HG02759 (cell line): ENCODE data around the gene PLD2.

Experiments
- ATAC-seq: cut with Tn5 transposase; IDR thresholded peaks from one replicate; pipeline ENCODE4 v1.9.1; 2021; ENCODE audit warnings: mild to moderate bottlenecking, moderate library complexity; ENCODE audit not compliant: unreplicated experiment

Gene PLD2

DNA sequence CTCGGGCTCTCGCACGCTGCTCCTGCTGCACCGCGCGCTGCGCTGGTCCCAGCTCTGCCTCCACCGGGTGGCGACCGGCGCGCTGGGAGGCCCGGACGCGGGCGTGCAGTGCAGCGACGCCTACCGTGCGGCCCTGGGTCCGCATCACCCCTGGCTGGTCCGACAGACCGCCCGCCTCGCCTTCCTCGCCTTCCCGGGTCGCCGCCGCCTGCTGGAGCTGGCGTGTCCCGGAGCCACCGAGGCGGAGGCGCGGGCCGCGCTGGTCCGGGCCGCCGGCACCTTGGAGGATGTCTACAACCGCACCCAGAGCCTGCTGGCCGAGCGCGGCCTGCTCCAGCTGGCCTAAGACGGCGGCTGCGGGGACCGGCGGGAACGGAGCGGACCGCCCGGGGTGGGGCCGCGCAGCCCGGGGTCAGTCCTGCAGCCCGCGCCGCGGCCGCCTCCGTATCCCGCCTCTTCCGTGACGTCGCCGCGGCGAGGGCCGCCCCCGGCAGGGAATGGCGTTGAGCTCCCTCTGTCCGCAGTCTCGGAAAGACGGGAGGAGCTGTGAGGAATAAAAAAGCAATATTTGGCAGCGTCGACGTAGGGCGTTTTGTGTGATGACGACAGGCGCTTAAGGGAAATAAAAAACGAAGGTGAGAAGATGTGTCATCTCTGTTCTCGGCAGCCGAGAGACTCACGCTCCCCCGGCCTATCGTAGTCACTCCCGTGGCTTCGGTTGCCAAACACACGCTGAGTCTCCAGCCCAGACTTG lies 16.8 kb upstream of the PLD2 start:
- peak; percentile 86 for ATAC-seq

- no peak for ATAC-seq
These were observed 16.3 kb upstream of the PLD2 start for GRCh38 chr17:4790705-4791088.

GRCh38 chr17:4795168-4795567 lies 11.8 kb upstream of the PLD2 start:
- ATAC-seq, result no peak

- no peak for ATAC-seq
These were observed 10.4 kb upstream of the PLD2 start for GRCh38 chr17:4796552-4796920.

DNA sequence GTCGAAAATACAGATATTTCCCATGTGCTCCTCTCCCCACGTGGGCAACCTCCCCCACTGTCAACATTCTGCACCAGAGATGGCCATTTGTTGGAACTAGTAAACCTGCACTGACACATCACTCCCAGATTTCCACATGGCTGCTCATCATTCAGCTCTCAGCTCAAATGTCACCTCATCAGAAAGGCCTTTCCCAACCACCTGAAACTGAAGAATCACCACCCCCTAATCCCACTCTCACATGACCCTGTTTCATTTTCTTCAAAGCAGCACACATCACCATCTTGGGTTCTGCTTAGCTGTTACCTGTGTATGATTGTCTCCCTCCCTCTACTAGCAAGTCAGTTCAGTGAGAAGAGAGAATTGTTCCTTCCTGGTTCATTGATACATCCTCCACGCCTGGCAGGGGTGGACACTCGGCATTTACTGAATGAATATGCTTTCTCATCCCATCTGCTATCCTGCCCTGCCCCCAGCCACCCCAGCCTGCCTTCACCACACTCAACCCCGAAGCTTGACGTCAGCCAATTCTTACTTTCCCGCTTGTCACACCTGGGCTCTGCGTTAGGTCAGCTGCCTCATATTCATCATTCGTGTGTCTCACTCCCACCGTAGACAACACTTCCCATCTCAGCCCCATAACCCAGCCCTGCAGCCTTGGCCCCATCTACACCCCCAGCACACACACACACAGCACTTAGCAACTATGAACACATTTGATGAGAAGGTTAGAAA lies 6.3 kb upstream of the PLD2 start:
- no peak for ATAC-seq

GRCh38 chr17:4802228-4802627 lies 4.7 kb upstream of the PLD2 start, which contains the start of gene C17orf114:
C17orf114 (minus strand) TSS chr17:4802328.
- ATAC-seq, result no peak

DNA sequence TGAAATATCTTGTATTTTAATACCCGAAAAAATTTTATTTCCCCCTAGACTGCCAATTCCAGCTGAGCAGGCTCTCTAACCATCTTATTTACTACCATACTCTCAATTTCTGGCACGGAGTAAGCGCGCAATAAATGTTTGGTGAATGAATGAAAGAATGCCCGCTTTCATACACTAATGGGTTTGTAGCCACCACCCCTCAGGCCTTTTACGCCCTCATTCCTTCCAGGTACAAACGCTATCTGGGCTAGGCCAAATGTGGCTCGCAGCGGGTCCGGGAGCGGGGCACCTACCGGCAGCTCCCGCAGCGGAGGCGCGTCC lies 536 bp upstream of the PLD2 start:
- no peak for ATAC-seq

DNA sequence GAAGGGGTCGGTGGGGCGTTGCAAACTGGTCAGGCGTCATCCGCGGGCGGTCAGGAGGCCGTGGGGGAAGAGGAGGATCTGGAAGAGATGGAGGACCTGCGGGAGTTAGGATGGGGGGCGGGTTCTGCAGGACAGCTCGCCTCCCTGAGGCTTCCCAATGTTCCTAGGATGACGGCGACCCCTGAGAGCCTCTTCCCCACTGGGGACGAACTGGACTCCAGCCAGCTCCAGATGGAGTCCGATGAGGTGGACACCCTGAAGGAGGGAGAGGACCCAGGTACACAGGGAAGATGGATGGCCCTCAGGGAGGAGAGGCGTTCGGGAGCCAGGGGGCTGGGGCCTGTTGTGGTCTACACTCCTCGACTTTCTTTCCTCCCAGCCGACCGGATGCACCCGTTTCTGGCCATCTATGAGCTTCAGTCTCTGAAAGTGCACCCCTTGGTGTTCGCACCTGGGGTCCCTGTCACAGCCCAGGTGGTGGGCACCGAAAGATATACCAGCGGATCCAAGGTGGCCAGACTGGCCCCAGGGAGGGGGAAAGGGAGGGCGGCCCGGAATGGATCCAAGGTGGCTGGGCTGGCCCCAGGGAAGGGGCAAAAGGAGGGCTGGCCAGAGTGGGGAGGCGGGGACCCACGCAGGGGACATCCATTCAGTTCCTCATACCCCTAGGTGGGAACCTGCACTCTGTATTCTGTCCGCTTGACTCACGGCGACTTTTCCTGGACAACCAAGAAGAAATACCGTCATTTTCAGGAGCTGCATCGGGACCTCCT lies 839 bp downstream of the PLD2 start:
- no peak for ATAC-seq

- ATAC-seq, result no peak
These were observed 1.4 kb downstream of the PLD2 start for GRCh38 chr17:4808378-4808767.

DNA sequence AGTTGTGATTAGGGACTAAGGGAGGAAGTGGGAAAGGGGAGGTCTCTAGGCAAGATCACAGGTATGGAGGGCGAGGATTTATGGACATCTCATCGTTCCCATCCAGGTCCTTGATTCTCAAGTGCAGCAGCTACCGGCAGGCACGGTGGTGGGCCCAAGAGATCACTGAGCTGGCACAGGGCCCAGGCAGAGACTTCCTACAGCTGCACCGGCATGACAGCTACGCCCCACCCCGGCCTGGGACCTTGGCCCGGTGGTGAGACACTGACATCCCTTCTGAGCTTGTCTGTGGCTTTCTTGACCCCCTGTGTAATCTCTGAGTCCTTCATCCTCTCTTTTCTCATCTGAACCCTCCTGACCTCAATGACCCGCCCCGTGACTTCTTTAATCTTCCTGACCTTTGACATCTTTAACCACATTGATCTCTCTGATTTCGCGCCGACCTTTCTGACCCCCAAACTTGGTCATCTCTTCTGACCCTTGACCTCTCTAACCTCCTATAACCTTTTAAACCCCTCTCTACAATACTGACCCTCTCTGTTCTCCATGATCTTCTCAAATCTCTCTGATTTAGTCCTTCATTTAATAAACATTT lies 3.8 kb downstream of the PLD2 start:
- no peak for ATAC-seq

- ATAC-seq, result no peak
These were observed 4.5 kb downstream of the PLD2 start for GRCh38 chr17:4811471-4811870.

GRCh38 chr17:4812690-4813089 lies 5.7 kb downstream of the PLD2 start:
- ATAC-seq, result no peak

GRCh38 chr17:4815043-4815675 lies 8.2 kb downstream of the PLD2 start:
- ATAC-seq, result no peak

DNA sequence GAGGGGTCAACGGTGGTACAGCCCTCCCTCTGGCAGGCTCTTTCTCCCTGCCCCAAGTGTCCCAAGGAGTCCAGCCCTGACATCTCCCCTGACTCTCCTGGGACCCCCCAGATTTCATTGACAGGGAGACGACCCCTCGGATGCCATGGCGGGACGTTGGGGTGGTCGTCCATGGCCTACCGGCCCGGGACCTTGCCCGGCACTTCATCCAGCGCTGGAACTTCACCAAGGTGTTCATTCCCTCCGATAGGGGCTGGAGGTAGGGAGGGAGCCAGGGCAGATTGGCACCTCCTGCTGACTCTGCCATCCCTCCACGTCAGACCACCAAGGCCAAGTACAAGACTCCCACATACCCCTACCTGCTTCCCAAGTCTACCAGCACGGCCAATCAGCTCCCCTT lies 9.9 kb downstream of the PLD2 start:
- ATAC-seq, result no peak

GRCh38 chr17:4818276-4818675 lies 11.3 kb downstream of the PLD2 start:
- ATAC-seq, result no peak

- ATAC-seq, result no peak
These were observed 15.9 kb downstream of the PLD2 start for GRCh38 chr17:4822835-4823234.

- ATAC-seq, result no peak
These were observed 16.6 kb downstream of the PLD2 start for GRCh38 chr17:4823373-4824089.

DNA sequence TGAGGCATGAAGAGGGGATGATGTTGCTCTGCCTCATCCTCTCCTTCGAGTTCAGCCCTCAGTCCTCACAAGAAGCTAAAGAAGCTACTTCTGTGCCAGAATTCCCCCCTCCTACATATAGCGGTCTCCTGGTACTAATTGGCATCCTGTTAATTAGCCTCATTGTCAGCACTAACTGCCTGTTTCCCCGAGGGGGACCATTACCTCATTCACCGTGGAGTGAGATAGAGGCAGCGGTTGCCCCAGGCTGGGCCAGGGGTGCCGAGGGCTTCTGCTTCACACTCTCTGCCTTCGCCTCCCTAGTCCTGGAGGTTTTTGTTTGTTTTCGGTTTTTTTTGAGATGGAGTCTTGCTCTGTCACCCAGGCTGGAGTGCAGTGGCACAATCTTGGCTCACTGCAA lies 20.4 kb downstream of the PLD2 start:
- ATAC-seq, result no peak

DNA sequence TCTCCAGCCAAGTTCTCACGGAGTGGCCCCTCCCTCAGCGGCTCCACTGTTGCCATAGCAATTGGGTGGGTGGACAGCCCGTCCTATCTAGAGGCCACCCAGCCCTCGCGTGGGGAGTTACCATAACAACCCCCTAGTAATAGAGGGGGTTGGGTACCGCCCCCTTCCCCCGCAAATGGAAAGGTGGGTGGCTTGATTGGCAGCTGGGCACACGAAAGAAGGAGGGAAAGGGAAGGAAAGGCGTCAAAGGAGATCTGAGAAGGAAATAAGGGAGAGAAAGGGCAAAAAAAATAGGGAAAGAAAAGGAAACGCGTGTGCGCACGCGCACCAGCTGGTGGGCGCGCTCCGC lies 25.9 kb downstream of the PLD2 start:
- peak; percentile 18 for ATAC-seq

- ATAC-seq, result peak; percentile 94
These were observed 26.4 kb downstream of the PLD2 start, which contains the start of gene MINK1 for GRCh38 chr17:4833178-4833940. MINK1 (plus strand) TSS chr17:4833340; CDS start chr17:4833584, 244 bp downstream.
